Chondrocyte (in vitro differentiated cells): ENCODE data around the gene KRT84. TPM values are rescaled to one million over a fixed set of nuclear protein-coding genes. Genes with fewer than 3 reads are reported as not detected.

Experiments used
- DNase-seq: peaks from one replicate; pipeline ENCODE4 v3.0.0; 2021; ENCODE audit warnings: mixed read lengths, low spot score
- H3K27ac Mint-ChIP-seq: one replicate; pipeline ENCODE4 v1.8.0; 2021; ENCODE audit warnings: mild to moderate bottlenecking, moderate library complexity, mixed read lengths; ENCODE audit not compliant: unreplicated experiment
- H3K27me3 Mint-ChIP-seq: 2 replicates; pipeline ENCODE4 v1.8.0; 2021; ENCODE audit warnings: low read depth, mixed read lengths
- H3K36me3 Mint-ChIP-seq: 2 replicates; pipeline ENCODE4 v1.8.0; 2021; ENCODE audit warnings: low read depth, mixed read lengths
- H3K4me1 Mint-ChIP-seq: 2 replicates; pipeline ENCODE4 v1.8.0; 2021; ENCODE audit warnings: low read depth, mild to moderate bottlenecking, mixed read lengths
- H3K4me3 Mint-ChIP-seq: one replicate; pipeline ENCODE4 v1.8.0; 2021; ENCODE audit warnings: mild to moderate bottlenecking, moderate library complexity, mixed read lengths; ENCODE audit not compliant: unreplicated experiment
- H3K9me3 Mint-ChIP-seq: 2 replicates; pipeline ENCODE4 v1.8.0; 2021; ENCODE audit warnings: low read depth, mixed read lengths
- total RNA-seq: library from RNA; stranded (reverse); gene quantifications from 3 replicates; pipeline ENCODE4 v1.2.1, GENCODE V29; 2021
- TF ChIP-seq, protein P1 (sequence below): fragments of 200-600 bp; sonication (generic); IDR thresholded peaks from 2 replicates; pipeline ENCODE4 v1.5.0; 2021; ENCODE audit warnings: antibody characterized with exemption, mild to moderate bottlenecking, moderate library complexity

Gene KRT84
- total RNA-seq, 1 donor from 2014 or later = not detected

- peaks cover 12% of the 10 kb centered on the region for H3K4me1 Mint-ChIP-seq
- H3K36me3 Mint-ChIP-seq = peaks cover 1% of the 10 kb centered on the region
- peaks cover 18% of the 10 kb centered on the region for H3K27me3 Mint-ChIP-seq
- no peak for DNase-seq
- H3K9me3 Mint-ChIP-seq = peaks cover 11% of the 10 kb centered on the region
- TF ChIP-seq, protein P1, sequence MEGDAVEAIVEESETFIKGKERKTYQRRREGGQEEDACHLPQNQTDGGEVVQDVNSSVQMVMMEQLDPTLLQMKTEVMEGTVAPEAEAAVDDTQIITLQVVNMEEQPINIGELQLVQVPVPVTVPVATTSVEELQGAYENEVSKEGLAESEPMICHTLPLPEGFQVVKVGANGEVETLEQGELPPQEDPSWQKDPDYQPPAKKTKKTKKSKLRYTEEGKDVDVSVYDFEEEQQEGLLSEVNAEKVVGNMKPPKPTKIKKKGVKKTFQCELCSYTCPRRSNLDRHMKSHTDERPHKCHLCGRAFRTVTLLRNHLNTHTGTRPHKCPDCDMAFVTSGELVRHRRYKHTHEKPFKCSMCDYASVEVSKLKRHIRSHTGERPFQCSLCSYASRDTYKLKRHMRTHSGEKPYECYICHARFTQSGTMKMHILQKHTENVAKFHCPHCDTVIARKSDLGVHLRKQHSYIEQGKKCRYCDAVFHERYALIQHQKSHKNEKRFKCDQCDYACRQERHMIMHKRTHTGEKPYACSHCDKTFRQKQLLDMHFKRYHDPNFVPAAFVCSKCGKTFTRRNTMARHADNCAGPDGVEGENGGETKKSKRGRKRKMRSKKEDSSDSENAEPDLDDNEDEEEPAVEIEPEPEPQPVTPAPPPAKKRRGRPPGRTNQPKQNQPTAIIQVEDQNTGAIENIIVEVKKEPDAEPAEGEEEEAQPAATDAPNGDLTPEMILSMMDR = no peak
- no peak overlapping the region for H3K4me3 Mint-ChIP-seq
- no peak overlapping the region for H3K27ac Mint-ChIP-seq
These were observed 44.3 kb downstream of the KRT84 start for GRCh38 chr12:52341066-52341580.

- Mint-ChIP-seq H3K27ac (no peak overlapping the region), H3K27me3 (peaks cover 18% of the 10 kb centered on the region), H3K4me3 (no peak overlapping the region), H3K36me3 (peaks cover 1% of the 10 kb centered on the region), H3K9me3 (peaks cover 8% of the 10 kb centered on the region), H3K4me1 (peaks cover 13% of the 10 kb centered on the region)
- TF ChIP-seq, protein P1 = no peak
- DNase-seq = no peak
These were observed 47.1 kb downstream of the KRT84 start for GRCh38 chr12:52338241-52338960.

- no peak for DNase-seq
- Mint-ChIP-seq H3K27me3 (peaks cover 21% of the 10 kb centered on the region), H3K36me3 (peaks cover 1% of the 10 kb centered on the region), H3K4me1 (peaks cover 13% of the 10 kb centered on the region), H3K27ac (peak overlapping the region; percentile 18), H3K9me3 (peaks cover 8% of the 10 kb centered on the region), H3K4me3 (no peak overlapping the region)
- TF ChIP-seq, protein P1 = no peak
These were observed 48.4 kb downstream of the KRT84 start for GRCh38 chr12:52337054-52337453.

- Mint-ChIP-seq H3K36me3 (peaks cover 1% of the 10 kb centered on the region), H3K27me3 (peaks cover 17% of the 10 kb centered on the region), H3K27ac (peak overlapping the region; percentile 18), H3K4me3 (no peak overlapping the region), H3K4me1 (peaks cover 13% of the 10 kb centered on the region), H3K9me3 (peaks cover 8% of the 10 kb centered on the region)
- TF ChIP-seq, protein P1 = no peak
- DNase-seq = no peak
These were observed 48.8 kb downstream of the KRT84 start for GRCh38 chr12:52336641-52337040.

- H3K4me1 Mint-ChIP-seq = peaks cover 13% of the 10 kb centered on the region
- peaks cover 15% of the 10 kb centered on the region for H3K27me3 Mint-ChIP-seq
- TF ChIP-seq, protein P1 = no peak
- no peak overlapping the region for H3K27ac Mint-ChIP-seq
- peaks cover 1% of the 10 kb centered on the region for H3K36me3 Mint-ChIP-seq
- H3K4me3 Mint-ChIP-seq = no peak overlapping the region
- DNase-seq = peak; percentile 60
- peaks cover 8% of the 10 kb centered on the region for H3K9me3 Mint-ChIP-seq
These were observed 49.7 kb downstream of the KRT84 start for GRCh38 chr12:52335598-52336262.
